DND-41 (cell line): Measurements from ENCODE around the gene CAV1.

Experiments used
- ATAC-seq: fragments of 200-7000 bp; cut with Tn5 transposase; 3 replicates; pipeline ENCODE4 v1.9.1; 2021; ENCODE audit warnings: low read depth; ENCODE audit not compliant: insufficient read depth
- DNase-seq: peaks from one replicate; pipeline ENCODE4 v3.0.0-alpha.2; 2020
- H2AFZ ChIP-seq: 2 replicates; pipeline ENCODE4 v1.6.0; 2012; ENCODE audit warnings: low read depth, low read length
- H3K27ac ChIP-seq: 2 replicates; pipeline ENCODE4 v1.5.1; 2012; ENCODE audit warnings: low read length, inconsistent platforms
- H3K27me3 ChIP-seq: fragments of 200-600 bp; sonication (generic); 2 replicates; pipeline ENCODE4 v1.6.0; 2012; ENCODE audit warnings: low read length, mild to moderate bottlenecking, inconsistent platforms; ENCODE audit not compliant: insufficient read depth, poor library complexity
- H3K36me3 ChIP-seq: 2 replicates; pipeline ENCODE4 v1.5.1; 2012; ENCODE audit warnings: low read length, inconsistent platforms; ENCODE audit not compliant: insufficient read depth
- H3K4me1 ChIP-seq: 2 replicates; pipeline ENCODE4 v1.5.1; 2012; ENCODE audit warnings: mild to moderate bottlenecking, low read length; ENCODE audit not compliant: insufficient read depth
- H3K4me2 ChIP-seq: 2 replicates; pipeline ENCODE4 v1.6.0; 2012; ENCODE audit warnings: mild to moderate bottlenecking, moderate library complexity, low read length, inconsistent platforms; ENCODE audit not compliant: insufficient read depth
- H3K4me3 ChIP-seq, 2 experiments: fragments of 200-600 bp in 1 of 2; shearing (Covaris generic) in 1 of 2; 2 replicates each; pipeline ENCODE4 v1.5.1; 2012 to 2016; ENCODE audit warnings: inconsistent platforms in 2 of 2, low read length in 2 of 2, mild to moderate bottlenecking in 2 of 2, low read depth in 1 of 2, moderate library complexity in 1 of 2
- H3K79me2 ChIP-seq: 2 replicates; pipeline ENCODE4 v1.6.0; 2012; ENCODE audit warnings: low read length, inconsistent platforms; ENCODE audit not compliant: insufficient read depth
- H3K9ac ChIP-seq: 2 replicates; pipeline ENCODE4 v1.6.0; 2012; ENCODE audit warnings: low read depth, mild to moderate bottlenecking, inconsistent platforms, low read length, moderate library complexity
- H3K9me3 ChIP-seq: 2 replicates; pipeline ENCODE4 v1.5.1; 2012; ENCODE audit warnings: low read length, moderate library complexity, mild to moderate bottlenecking, inconsistent platforms; ENCODE audit not compliant: insufficient read depth, severe bottlenecking
- H4K20me1 ChIP-seq: 2 replicates; pipeline ENCODE4 v1.6.0; 2012; ENCODE audit warnings: low read length; ENCODE audit not compliant: insufficient read depth
- CTCF ChIP-seq: IDR thresholded peaks from 2 replicates; pipeline ENCODE4 v1.5.1; 2012; ENCODE audit warnings: borderline replicate concordance, low read length, moderate library complexity, mild to moderate bottlenecking; ENCODE audit not compliant: poor library complexity, severe bottlenecking; ENCODE audit errors: extremely low read depth
- EZH2 ChIP-seq: IDR thresholded peaks from 3 replicates; pipeline ENCODE4 v1.6.1; 2012; ENCODE audit warnings: borderline replicate concordance, low read depth, mild to moderate bottlenecking, moderate library complexity, low read length, inconsistent platforms; ENCODE audit not compliant: severe bottlenecking

The CAV1 gene

DNA sequence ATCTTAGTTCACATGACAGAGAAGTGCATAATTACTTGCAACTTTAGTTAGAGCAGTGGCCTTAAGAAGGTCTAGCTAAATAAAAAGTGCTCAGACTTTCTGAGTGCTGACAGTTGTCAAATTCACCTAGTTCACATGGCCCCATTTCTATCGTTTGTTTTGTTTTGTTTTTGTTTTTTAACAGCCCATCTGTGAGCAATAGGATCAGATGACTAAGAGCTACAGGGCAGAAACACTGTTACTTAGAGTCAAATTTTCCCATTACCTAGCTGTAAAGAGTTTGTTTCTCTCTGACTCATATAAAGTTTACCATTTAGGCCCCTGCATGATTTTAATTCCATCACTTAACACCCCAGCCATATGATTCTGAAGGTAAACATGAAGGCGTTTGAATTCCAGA is 18.8 kb downstream of the CAV1 start:
- no peak for TF ChIP-seq EZH2
- no peak for ATAC-seq
- H3K27me3 ChIP-seq = peaks cover 16% of the 10 kb centered on the region
- H3K4me2 ChIP-seq = no peak overlapping the region
- no peaks in the 10 kb centered on the region for H3K36me3 ChIP-seq
- no peak for DNase-seq
- no peak overlapping the region for H2AFZ ChIP-seq
- no peak overlapping the region for H3K4me3 ChIP-seq
- no peak overlapping the region for H3K27ac ChIP-seq
- no peaks in the 10 kb centered on the region for H3K4me1 ChIP-seq
- H3K79me2 ChIP-seq = no peaks in the 10 kb centered on the region
- H4K20me1 ChIP-seq = no peaks in the 10 kb centered on the region
- H3K9ac ChIP-seq = no peak overlapping the region
- no peaks in the 10 kb centered on the region for H3K9me3 ChIP-seq

- Histone ChIP-seq H3K9me3 (no peaks in the 10 kb centered on the region), H4K20me1 (no peaks in the 10 kb centered on the region), H3K4me2 (no peak overlapping the region), H3K27ac (no peak overlapping the region), H3K79me2 (no peaks in the 10 kb centered on the region), H3K36me3 (no peaks in the 10 kb centered on the region), H3K9ac (no peak overlapping the region), H3K4me3 (no peak overlapping the region), H3K4me1 (no peaks in the 10 kb centered on the region), H3K27me3 (peaks cover 19% of the 10 kb centered on the region), H2AFZ (no peak overlapping the region)
- DNase-seq (no peak), ATAC-seq (no peak)
- no peak for TF ChIP-seq EZH2
- TF ChIP-seq CTCF = no peak
Measured at GRCh38 chr7:116544487-116544886, 19.7 kb downstream of the CAV1 start.

DNA sequence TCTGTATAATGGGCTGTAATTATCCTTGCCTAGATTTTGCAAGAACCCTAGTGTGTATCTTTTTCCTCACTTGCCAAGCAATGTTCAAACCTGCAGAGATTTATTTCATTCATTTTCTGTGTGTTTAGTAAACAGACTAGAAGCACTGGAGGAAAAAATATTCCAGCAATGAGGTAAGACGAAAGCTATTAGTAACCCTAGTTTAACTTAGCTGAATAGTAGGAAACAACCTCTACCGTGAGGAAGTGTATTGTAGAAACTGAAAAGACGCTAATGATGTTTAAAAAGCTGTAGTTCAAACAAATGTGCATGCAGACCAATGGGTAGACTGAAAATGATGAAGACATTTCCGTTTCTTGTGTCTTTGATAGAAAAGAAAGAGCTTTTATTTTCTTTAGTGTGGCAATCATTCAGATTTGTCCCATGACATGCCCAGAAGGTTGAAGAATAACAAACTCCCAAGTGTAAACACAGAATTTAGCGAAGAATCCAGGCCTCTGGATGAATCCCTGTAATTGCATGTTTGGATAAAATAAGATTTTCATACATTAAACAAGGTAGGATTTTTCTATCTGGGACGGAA is 20.7 kb downstream of the CAV1 start:
- ATAC-seq (no peak), DNase-seq (no peak)
- no peak overlapping the region for H3K4me2 ChIP-seq
- H2AFZ ChIP-seq = no peak overlapping the region
- H4K20me1 ChIP-seq = no peaks in the 10 kb centered on the region
- H3K9ac ChIP-seq = no peak overlapping the region
- H3K27ac ChIP-seq = no peak overlapping the region
- no peaks in the 10 kb centered on the region for H3K79me2 ChIP-seq
- no peaks in the 10 kb centered on the region for H3K9me3 ChIP-seq
- peaks cover 19% of the 10 kb centered on the region for H3K27me3 ChIP-seq
- no peaks in the 10 kb centered on the region for H3K4me1 ChIP-seq
- TF ChIP-seq CTCF (no peak), EZH2 (no peak)
- H3K4me3 ChIP-seq = no peak overlapping the region
- H3K36me3 ChIP-seq = no peaks in the 10 kb centered on the region

GRCh38 chr7:116546054-116546453 is 21.2 kb downstream of the CAV1 start:
- Histone ChIP-seq H3K4me1 (no peaks in the 10 kb centered on the region), H2AFZ (no peak overlapping the region), H3K79me2 (no peaks in the 10 kb centered on the region), H3K9me3 (no peaks in the 10 kb centered on the region), H3K4me2 (no peak overlapping the region), H3K9ac (no peak overlapping the region), H4K20me1 (no peaks in the 10 kb centered on the region), H3K27ac (no peak overlapping the region), H3K4me3 (no peak overlapping the region), H3K36me3 (no peaks in the 10 kb centered on the region), H3K27me3 (peaks cover 19% of the 10 kb centered on the region)
- ATAC-seq = no peak
- DNase-seq = no peak
- TF ChIP-seq EZH2 (no peak), CTCF (no peak)
